Subcutaneous adipose tissue (tissue), 4 donors: Measurements from ENCODE around the gene CBX8. TPM values are rescaled to one million over a fixed set of nuclear protein-coding genes. Genes with fewer than 3 reads are reported as not detected.

Experiments used
- CTCF ChIP-seq: fragments of 450-650 bp; IDR thresholded peaks from one replicate; pipeline ENCODE4 v1.5.1; 2016; ENCODE audit warnings: low read depth, mild to moderate bottlenecking, control low read depth, antibody characterized with exemption, moderate library complexity
- total RNA-seq, 4 donors: library from RNA; depleted of rRNA; stranded (reverse); fragments of >200 nt; gene quantifications; one replicate each; pipeline ENCODE4 v1.1.0, GENCODE V29; 2016

CBX8 gene
- total RNA-seq, 4 donors from 2014 or later, result 0.68 to 3.6 (median 1.5) TPM

GRCh38 chr17:79748295-79749099 is 48.4 kb downstream of the CBX8 start:
- TF ChIP-seq CTCF, result no peak

DNA sequence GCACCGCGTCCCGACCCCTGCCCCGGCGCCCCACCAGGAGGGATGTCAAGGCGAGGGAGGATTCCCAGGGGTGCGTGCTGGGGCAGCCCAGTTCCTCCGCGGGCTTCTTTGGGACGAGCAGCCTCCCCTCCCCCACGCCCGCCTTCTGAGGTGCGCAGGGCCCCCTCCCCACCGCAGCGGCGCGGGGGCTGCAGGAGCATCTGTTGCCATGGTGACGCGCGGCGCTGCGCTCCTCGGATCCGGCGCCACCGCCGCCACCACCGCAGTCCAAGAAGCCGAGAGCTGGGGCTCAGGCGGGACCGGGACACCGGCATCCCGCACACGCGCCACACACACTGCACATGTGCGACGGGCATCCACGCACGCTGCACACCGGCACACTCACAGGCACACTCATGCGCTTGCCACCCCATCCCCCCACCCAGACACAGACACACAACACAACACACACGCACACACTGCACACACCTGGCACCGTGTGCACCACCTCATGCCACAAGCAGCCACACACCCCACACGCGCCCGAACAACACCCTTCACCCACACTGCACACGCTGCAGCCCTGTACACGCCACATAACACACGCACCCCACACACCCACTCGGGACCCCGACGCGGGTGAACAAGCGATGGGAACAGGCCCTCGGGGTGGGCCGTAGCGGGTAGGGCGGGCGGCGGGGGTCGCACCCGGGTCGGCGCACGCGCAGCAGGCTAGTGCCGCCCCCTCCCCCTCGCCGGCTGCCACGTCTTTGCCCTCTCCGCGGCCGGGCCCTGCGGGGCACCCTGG is 49.2 kb downstream of the CBX8 start:
- no peak for TF ChIP-seq CTCF

DNA sequence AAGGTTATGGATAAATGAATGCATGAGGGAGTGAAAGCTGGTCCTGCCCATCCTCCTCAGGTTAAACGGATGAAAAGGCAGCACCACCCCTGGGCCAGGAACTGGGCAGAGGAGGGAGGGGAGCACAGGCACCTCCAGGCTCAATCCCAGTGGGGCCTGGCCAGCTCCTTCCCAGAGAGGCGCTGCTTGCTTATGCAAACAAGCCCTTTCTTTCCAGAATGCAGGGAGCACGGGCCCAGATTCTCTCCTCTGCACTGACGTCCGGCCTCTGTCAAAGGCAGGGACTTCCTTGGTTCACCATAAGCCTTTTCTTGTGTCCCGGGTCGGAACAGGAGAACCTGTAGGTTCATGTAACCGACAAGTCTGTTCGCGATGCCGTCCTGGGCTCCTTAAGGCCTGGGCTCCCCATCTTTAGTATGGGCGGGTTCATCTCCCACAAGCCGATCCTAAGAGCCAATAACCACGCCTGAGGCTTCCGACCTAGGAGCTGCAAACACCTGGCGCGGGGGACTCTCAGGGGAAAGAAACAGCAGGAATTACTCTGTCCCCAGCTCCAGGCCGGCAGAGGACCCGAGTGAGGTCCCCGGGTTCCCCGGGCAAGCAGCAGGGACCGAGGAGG is 49.9 kb downstream of the CBX8 start:
- no peak for TF ChIP-seq CTCF

DNA sequence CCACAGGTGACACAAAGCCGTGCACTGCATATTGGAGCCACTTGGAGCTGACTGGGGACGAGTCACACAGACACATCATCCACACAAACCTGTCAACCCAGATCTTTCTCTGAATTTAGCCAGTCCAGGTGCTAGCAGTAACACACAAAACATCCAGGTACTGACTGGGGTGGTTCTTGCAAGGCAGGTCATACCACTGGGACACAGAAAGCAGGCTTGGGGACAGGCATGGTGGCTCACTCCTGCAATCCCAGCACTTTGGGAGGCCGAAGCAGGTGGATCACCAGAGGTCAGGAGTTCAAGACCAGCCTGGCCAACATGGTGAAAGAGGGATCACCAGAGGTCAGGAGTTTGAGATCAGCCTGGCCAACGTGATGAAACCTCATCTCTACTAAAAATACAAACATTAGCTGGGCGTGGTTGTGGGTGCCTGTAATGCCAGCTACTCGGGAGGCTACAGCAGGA is 51.2 kb downstream of the CBX8 start:
- TF ChIP-seq CTCF, result no peak

DNA sequence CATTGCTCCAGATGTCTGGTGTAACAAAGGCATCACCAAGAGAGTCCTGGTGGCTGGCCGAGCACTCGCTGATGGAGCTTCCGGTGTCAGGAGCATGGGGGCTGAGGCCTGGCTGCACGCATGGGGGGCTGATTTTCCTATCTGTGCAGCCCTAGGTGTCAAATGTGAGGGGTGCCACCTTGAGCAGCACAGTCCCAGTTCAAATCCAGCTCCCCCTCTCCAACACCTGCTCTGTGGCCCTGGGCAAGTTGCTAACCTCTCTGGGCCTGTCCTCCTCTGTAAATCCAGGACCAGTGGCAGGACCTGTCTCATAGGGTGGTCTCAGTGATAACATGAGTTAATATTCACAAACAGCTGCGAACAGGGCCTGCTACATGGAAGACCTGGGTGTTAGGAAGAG is 53.3 kb downstream of the CBX8 start:
- no peak for TF ChIP-seq CTCF

DNA sequence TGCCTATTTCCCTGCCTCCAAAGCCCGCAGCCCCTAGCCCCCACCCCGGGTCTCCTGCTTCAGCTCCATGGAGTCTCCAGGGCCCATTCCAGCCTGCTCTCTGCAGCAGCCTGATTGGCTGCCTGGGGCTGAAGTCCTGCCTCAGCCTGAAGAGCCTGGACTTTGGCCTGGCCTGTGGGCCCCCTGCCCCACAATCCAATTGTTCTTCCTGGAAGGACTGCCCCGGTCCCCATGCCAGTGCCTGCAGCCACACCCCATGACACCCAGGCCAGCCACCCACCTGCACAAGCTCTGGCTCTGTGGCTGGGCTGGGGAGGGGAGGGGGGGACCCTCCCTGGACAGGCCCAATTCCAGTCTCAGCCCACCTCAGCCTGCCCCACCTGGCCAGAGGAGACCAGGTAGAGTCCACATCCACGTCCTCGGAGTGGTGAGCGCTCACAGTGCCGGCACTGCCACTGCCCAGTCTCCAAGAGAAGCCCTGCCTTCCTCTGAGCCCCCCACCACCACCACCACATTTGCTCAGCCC is 53.9 kb downstream of the CBX8 start:
- TF ChIP-seq CTCF, result no peak

DNA sequence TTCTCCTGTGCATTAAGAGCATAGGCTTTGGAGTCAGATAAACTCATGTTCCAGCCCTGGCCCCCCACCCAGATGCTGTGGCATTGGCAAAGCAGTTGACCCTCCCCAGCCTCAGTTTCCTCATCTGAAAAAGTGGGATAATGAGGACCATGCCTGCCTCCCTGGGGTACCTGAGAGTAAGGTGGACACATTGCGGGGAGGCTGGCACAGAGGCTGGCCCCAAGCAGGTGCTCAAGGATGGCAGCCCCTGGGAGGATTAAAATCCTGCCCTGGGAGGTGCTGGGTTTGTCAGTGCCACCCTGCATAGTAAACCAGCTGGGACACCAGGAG is 54.3 kb downstream of the CBX8 start:
- TF ChIP-seq CTCF, result no peak
